Ascending aorta (tissue), 2 donors: Measurements from ENCODE around the gene MRNIP. TPM values are rescaled to one million over a fixed set of nuclear protein-coding genes. Genes with fewer than 3 reads are reported as not detected.
A peak's percentile ranks its signal among the peaks of the same experiment; 100 is the strongest.

Source experiments
- DNase-seq, 2 donors: peaks; one replicate each; pipeline ENCODE4 v3.0.0-alpha.2; 2019; ENCODE audit warnings: low spot score in 2 of 2
- H3K27ac ChIP-seq, 2 donors: fragments of 200-600 bp; sonication (generic); one replicate each; pipeline ENCODE4 v1.5.1; 2016 to 2017; ENCODE audit warnings: mild to moderate bottlenecking in 1 of 2
- H3K27me3 ChIP-seq: fragments of 200-600 bp; sonication (generic); one replicate; pipeline ENCODE4 v1.5.1; 2017
- H3K36me3 ChIP-seq, 2 donors: fragments of 200-600 bp; sonication (generic); one replicate each; pipeline ENCODE4 v1.5.1; 2016
- H3K4me1 ChIP-seq, 2 donors: fragments of 200-600 bp; sonication (generic); one replicate each; pipeline ENCODE4 v1.5.1; 2016 to 2017; ENCODE audit warnings: mild to moderate bottlenecking in 1 of 2
- H3K4me3 ChIP-seq, 2 donors: fragments of 200-600 bp; sonication (generic); one replicate each; pipeline ENCODE4 v1.5.1; 2016 to 2017; ENCODE audit warnings: mild to moderate bottlenecking in 1 of 2
- H3K9me3 ChIP-seq, 2 donors: fragments of 200-600 bp; sonication (generic); one replicate each; pipeline ENCODE4 v1.5.1; 2016
- CTCF ChIP-seq, 3 experiments: fragments of 200-600 bp in 2 of 3; fragments of 450-650 bp in 1 of 3; sonication (generic) in 2 of 3; IDR thresholded peaks; one replicate each; pipeline ENCODE4 v1.5.1; 2016 to 2019; ENCODE audit warnings: antibody characterized with exemption in 3 of 3, mild to moderate bottlenecking in 1 of 3, moderate library complexity in 1 of 3
- intact Hi-C: fragments of 100-400 bp; cut with DNase I; formaldehyde crosslinking; loops from one replicate; pipeline ENCODE4 v1.15.1; 2023
- total RNA-seq: library from RNA; depleted of rRNA; stranded (reverse); fragments of >200 nt; gene quantifications from one replicate; pipeline ENCODE4 v1.1.0, GENCODE V29; 2016

MRNIP gene
- total RNA-seq, 1 donor from 2014 or later = 17.3 TPM

GRCh38 chr5:179817890-179818745 lies 40.5 kb downstream of the MRNIP start:
- H3K27ac ChIP-seq = peak overlapping the region; percentile 98 to 100
- no peak for TF ChIP-seq CTCF (IDR thresholded peaks at IDR 0.05)
- no peaks in the 10 kb centered on the region for H3K27me3 ChIP-seq
- no peaks in the 10 kb centered on the region for H3K9me3 ChIP-seq
- intact Hi-C loops = loop anchor here (2.0 to 5.0 kb wide), 3 partner anchors 53 to 261 kb away; partner anchors contain the start of gene CANX
- H3K36me3 ChIP-seq = peaks cover 6 to 8% of the 10 kb centered on the region in 2 donors
- peak overlapping the region; percentile 84 to 98 for H3K4me3 ChIP-seq
- peaks cover 26 to 38% of the 10 kb centered on the region in 2 donors for H3K4me1 ChIP-seq
- no peak for DNase-seq

- H3K9me3 ChIP-seq = no peaks in the 10 kb centered on the region
- intact Hi-C loops = loop anchor here (5.0 kb wide), 2 partner anchors 120 to 260 kb away; partner anchors contain the start of gene CANX
- H3K4me1 ChIP-seq = peaks cover 20 to 33% of the 10 kb centered on the region in 2 donors
- H3K27me3 ChIP-seq = no peaks in the 10 kb centered on the region
- DNase-seq = no peak
- peak overlapping the region; percentile 47 to 100 for H3K27ac ChIP-seq
- TF ChIP-seq CTCF (IDR thresholded peaks at IDR 0.05) = no peak
- peaks cover 2 to 4% of the 10 kb centered on the region in 2 donors for H3K36me3 ChIP-seq
- peak overlapping the region; percentile 58 to 68 for H3K4me3 ChIP-seq
Observed at GRCh38 chr5:179817470-179817840, 41.2 kb downstream of the MRNIP start.

GRCh38 chr5:179816796-179817469 lies 41.7 kb downstream of the MRNIP start:
- Histone ChIP-seq H3K36me3 (peaks cover 0 to 6% of the 10 kb centered on the region in 2 donors), H3K4me3 (peak overlapping the region; percentile 58 to 68), H3K27me3 (no peaks in the 10 kb centered on the region), H3K27ac (peak overlapping the region; percentile 47 to 100), H3K4me1 (peaks cover 16 to 28% of the 10 kb centered on the region in 2 donors), H3K9me3 (no peaks in the 10 kb centered on the region)
- no peak for DNase-seq
- intact Hi-C loops = loop anchor here (5.0 kb wide), 2 partner anchors 120 to 260 kb away; partner anchors contain the start of gene CANX
- TF ChIP-seq CTCF (IDR thresholded peaks at IDR 0.05) = peak in 1 of 3 experiments; percentile 19

- no peak for TF ChIP-seq CTCF (IDR thresholded peaks at IDR 0.05)
- Histone ChIP-seq H3K36me3 (peaks cover 0 to 6% of the 10 kb centered on the region in 2 donors), H3K27me3 (no peaks in the 10 kb centered on the region), H3K27ac (peak overlapping the region in 1 of 2 donors; percentile 47), H3K9me3 (no peaks in the 10 kb centered on the region), H3K4me1 (peaks cover 16 to 27% of the 10 kb centered on the region in 2 donors), H3K4me3 (peak overlapping the region; percentile 58 to 68)
- intact Hi-C loops = loop anchor here (5.0 kb wide), 2 partner anchors 119 to 259 kb away; partner anchors contain the start of gene CANX
- no peak for DNase-seq
Observed at GRCh38 chr5:179816401-179816795, 42.2 kb downstream of the MRNIP start.

- Histone ChIP-seq H3K27me3 (no peaks in the 10 kb centered on the region), H3K4me1 (peaks cover 16 to 27% of the 10 kb centered on the region in 2 donors), H3K36me3 (peaks cover 0 to 6% of the 10 kb centered on the region in 2 donors), H3K4me3 (no peak overlapping the region), H3K9me3 (no peaks in the 10 kb centered on the region), H3K27ac (no peak overlapping the region)
- intact Hi-C loops = loop anchor here (5.0 kb wide), 2 partner anchors 118 to 258 kb away; partner anchors contain the start of gene CANX
- DNase-seq = no peak
- no peak for TF ChIP-seq CTCF (IDR thresholded peaks at IDR 0.05)
Observed at GRCh38 chr5:179815491-179816249, 42.9 kb downstream of the MRNIP start.
